Neural progenitor cell (in vitro differentiated cells): ENCODE results near the gene RTN4R.

Experiments
- CTCF ChIP-seq: fragments of 200-600 bp; sonication (generic); IDR thresholded peaks from 2 replicates; pipeline ENCODE4 v1.5.1; 2017; ENCODE audit warnings: antibody characterized with exemption, mild to moderate bottlenecking
- EZH2 ChIP-seq: fragments of 200-600 bp; sonication (generic); IDR thresholded peaks from 2 replicates; pipeline ENCODE4 v1.6.1; 2017; ENCODE audit warnings: antibody characterized with exemption, mild to moderate bottlenecking, moderate library complexity
- EZH2phosphoT487 ChIP-seq: fragments of 200-600 bp; sonication (generic); IDR thresholded peaks from 2 replicates; pipeline ENCODE4 v1.6.1; 2017; ENCODE audit warnings: antibody characterized with exemption

- TF ChIP-seq EZH2phosphoT487 (no peak), CTCF (no peak), EZH2 (no peak)
Observed at GRCh38 chr22:20230777-20231420, 37.2 kb downstream of the RTN4R start.
